ENCODE measurements around the gene FBXO24. TPM values are rescaled to one million over a fixed set of nuclear protein-coding genes. Genes with fewer than 3 reads are reported as not detected.

FBXO24 gene
- total RNA-seq, 2 donors from 2014 or later, result 1.8 to 5.3 TPM

- 94 to 95% methylated on average over 10 to 11 of the region's 11 CpGs for WGBS, 2 donors
- H3K9me3 ChIP-seq, result no peaks in the 10 kb centered on the region
- ATAC-seq, result no peak
- DNase-seq, result no peak
- no peak overlapping the region for H3K4me3 ChIP-seq
- peaks cover 47% of the 10 kb centered on the region for H3K4me1 ChIP-seq
- intact Hi-C loops (cut with DNase I), result no loop called here
- no peak overlapping the region for H3K27ac ChIP-seq
- peaks cover 0 to 1% of the 10 kb centered on the region in 2 donors for H3K36me3 ChIP-seq (replicated peaks in 1 of 2; ENCODE audit: insufficient read depth in 1 of 2, low read depth in 2 of 2)
- no peaks in the 10 kb centered on the region for H3K27me3 ChIP-seq
- no peak for TF ChIP-seq CTCF (IDR thresholded peaks at IDR 0.05)
- no peak for TF ChIP-seq POLR2A (IDR thresholded peaks at IDR 0.05)
These were observed 21.0 kb upstream of the FBXO24 start for GRCh38 chr7:100565133-100565571.

GRCh38 chr7:100566018-100566531, 20.1 kb upstream of the FBXO24 start:
- H3K4me1 ChIP-seq, result peaks cover 55% of the 10 kb centered on the region
- H3K4me3 ChIP-seq, result no peak overlapping the region
- WGBS, 2 donors, result 81 to 87% methylated on average over 5 to 6 of the region's 6 CpGs
- no peaks in the 10 kb centered on the region for H3K27me3 ChIP-seq
- intact Hi-C loops (cut with DNase I), result no loop called here
- peak overlapping the region in 2 of 4 donors; percentile 83 to 84 for H3K27ac ChIP-seq
- H3K36me3 ChIP-seq (replicated peaks in 1 of 2; ENCODE audit: insufficient read depth in 1 of 2, low read depth in 2 of 2), result no peaks in the 10 kb centered on the region
- ATAC-seq (no peak), DNase-seq (no peak)
- TF ChIP-seq POLR2A (IDR thresholded peaks at IDR 0.05) (no peak), CTCF (IDR thresholded peaks at IDR 0.05) (no peak)
- H3K9me3 ChIP-seq, result no peaks in the 10 kb centered on the region

- Histone ChIP-seq H3K9me3 (no peaks in the 10 kb centered on the region), H3K27ac (peak overlapping the region; percentile 62 to 84 (median 83)), H3K36me3 (replicated peaks in 1 of 2; ENCODE audit: insufficient read depth in 1 of 2, low read depth in 2 of 2) (no peaks in the 10 kb centered on the region), H3K4me1 (peaks cover 59% of the 10 kb centered on the region), H3K27me3 (no peaks in the 10 kb centered on the region), H3K4me3 (no peak overlapping the region)
- no peak for TF ChIP-seq CTCF (IDR thresholded peaks at IDR 0.05)
- TF ChIP-seq POLR2A (IDR thresholded peaks at IDR 0.05), result no peak
- ATAC-seq, result no peak
- intact Hi-C loops (cut with DNase I), result no loop called here
- no peak for DNase-seq
- 72 to 76% methylated on average over 8 to 12 of the region's 12 CpGs for WGBS, 2 donors
These were observed 18.9 kb upstream of the FBXO24 start for GRCh38 chr7:100567031-100567730.

GRCh38 chr7:100567751-100568175, 18.4 kb upstream of the FBXO24 start:
- no peak for TF ChIP-seq POLR2A (IDR thresholded peaks at IDR 0.05)
- TF ChIP-seq CTCF (IDR thresholded peaks at IDR 0.05), result no peak
- Histone ChIP-seq H3K27me3 (no peaks in the 10 kb centered on the region), H3K27ac (peak overlapping the region; percentile 62 to 84 (median 83)), H3K9me3 (no peaks in the 10 kb centered on the region), H3K4me1 (peaks cover 59% of the 10 kb centered on the region), H3K4me3 (no peak overlapping the region), H3K36me3 (replicated peaks in 1 of 2; ENCODE audit: insufficient read depth in 1 of 2, low read depth in 2 of 2) (no peaks in the 10 kb centered on the region)
- ATAC-seq (peak; percentile 24), DNase-seq (peak in 3 of 4 donors; percentile 53 to 81 (median 58))
- WGBS, 2 donors, result 11 to 20% methylated on average over 2 to 3 of the region's 3 CpGs
- intact Hi-C loops (cut with DNase I), result no loop called here

Data from body of pancreas (tissue), 4 donors.